ENCODE measurements around the gene AP1G2.

AP1G2 gene

GRCh38 chr14:23579739-23580138 lies 12.1 kb upstream of the AP1G2 start:
- Histone ChIP-seq H3K36me3 (ENCODE audit: insufficient read depth, low read length) (no peaks in the 10 kb centered on the region), H3K4me1 (ENCODE audit: control insufficient read depth, insufficient read depth, low read length, unreplicated experiment) (no peaks in the 10 kb centered on the region), H3K79me2 (ENCODE audit: control insufficient read depth, insufficient read depth, low read length, unreplicated experiment) (no peaks in the 10 kb centered on the region), H3K27ac (ENCODE audit: low read depth, low read length) (no peak overlapping the region), H3K4me3 (ENCODE audit: low read depth, low read length) (no peak overlapping the region), H2AFZ (ENCODE audit: low read length, unreplicated experiment) (no peak overlapping the region), H3K27me3 (ENCODE audit: insufficient read depth, low read length) (peaks cover 50% of the 10 kb centered on the region)

- Histone ChIP-seq H3K4me1 (ENCODE audit: control insufficient read depth, insufficient read depth, low read length, unreplicated experiment) (no peaks in the 10 kb centered on the region), H2AFZ (ENCODE audit: low read length, unreplicated experiment) (no peak overlapping the region), H3K79me2 (ENCODE audit: control insufficient read depth, insufficient read depth, low read length, unreplicated experiment) (no peaks in the 10 kb centered on the region), H3K27ac (ENCODE audit: low read depth, low read length) (no peak overlapping the region), H3K4me3 (ENCODE audit: low read depth, low read length) (no peak overlapping the region), H3K36me3 (ENCODE audit: insufficient read depth, low read length) (no peaks in the 10 kb centered on the region), H3K27me3 (ENCODE audit: insufficient read depth, low read length) (peaks cover 50% of the 10 kb centered on the region)
Measured at GRCh38 chr14:23579311-23579630, 11.7 kb upstream of the AP1G2 start.

GRCh38 chr14:23578560-23579310 lies 11.1 kb upstream of the AP1G2 start, which contains the start of gene JPH4:
Gene JPH4 (minus strand): TSS chr14:23578790. CDS start chr14:23577453, 1,337 bp downstream.
- Histone ChIP-seq H3K4me3 (ENCODE audit: low read depth, low read length) (peak within 1 kb of the TSS; percentile 55), H3K27ac (ENCODE audit: low read depth, low read length) (no peak within 1 kb of the TSS), H2AFZ (ENCODE audit: low read length, unreplicated experiment) (peak within 1 kb of the TSS; percentile 39)

GRCh38 chr14:23577710-23578392 lies 10.3 kb upstream of the AP1G2 start:
- peaks cover 44% of the 10 kb centered on the region for H3K27me3 ChIP-seq (ENCODE audit: insufficient read depth, low read length)
- no peak overlapping the region for H2AFZ ChIP-seq (ENCODE audit: low read length, unreplicated experiment)
- H3K4me3 ChIP-seq (ENCODE audit: low read depth, low read length): no peak overlapping the region; the same call in 1 of the 2 replicates
- no peaks in the 10 kb centered on the region for H3K4me1 ChIP-seq (ENCODE audit: control insufficient read depth, insufficient read depth, low read length, unreplicated experiment)
- H3K36me3 ChIP-seq (ENCODE audit: insufficient read depth, low read length): no peaks in the 10 kb centered on the region
- H3K27ac ChIP-seq (ENCODE audit: low read depth, low read length): no peak overlapping the region
- H3K79me2 ChIP-seq (ENCODE audit: control insufficient read depth, insufficient read depth, low read length, unreplicated experiment): no peaks in the 10 kb centered on the region

More at GRCh38 chr14:23578560-23579310, 11.1 kb upstream of the AP1G2 start, which contains the start of gene JPH4:
- Histone ChIP-seq H3K79me2 (ENCODE audit: control insufficient read depth, insufficient read depth, low read length, unreplicated experiment) (no peaks in the 10 kb centered on the region), H3K4me1 (ENCODE audit: control insufficient read depth, insufficient read depth, low read length, unreplicated experiment) (no peaks in the 10 kb centered on the region), H3K36me3 (ENCODE audit: insufficient read depth, low read length) (no peaks in the 10 kb centered on the region), H3K27me3 (ENCODE audit: insufficient read depth, low read length) (peaks cover 50% of the 10 kb centered on the region)

- Histone ChIP-seq H3K4me1 (ENCODE audit: control insufficient read depth, insufficient read depth, low read length, unreplicated experiment) (no peaks in the 10 kb centered on the region), H3K79me2 (ENCODE audit: control insufficient read depth, insufficient read depth, low read length, unreplicated experiment) (no peaks in the 10 kb centered on the region), H3K27ac (ENCODE audit: low read depth, low read length) (no peak overlapping the region), H3K4me3 (ENCODE audit: low read depth, low read length) (peak overlapping the region; percentile 63; the same call in 1 of the 2 replicates), H3K36me3 (ENCODE audit: insufficient read depth, low read length) (no peaks in the 10 kb centered on the region), H2AFZ (ENCODE audit: low read length, unreplicated experiment) (no peak overlapping the region), H3K27me3 (ENCODE audit: insufficient read depth, low read length) (peaks cover 41% of the 10 kb centered on the region)
Measured at GRCh38 chr14:23577004-23577681, 9.6 kb upstream of the AP1G2 start.

- Histone ChIP-seq H2AFZ (ENCODE audit: low read length, unreplicated experiment) (no peak overlapping the region), H3K79me2 (ENCODE audit: control insufficient read depth, insufficient read depth, low read length, unreplicated experiment) (no peaks in the 10 kb centered on the region), H3K4me1 (ENCODE audit: control insufficient read depth, insufficient read depth, low read length, unreplicated experiment) (peaks cover 3% of the 10 kb centered on the region), H3K27ac (ENCODE audit: low read depth, low read length) (no peak overlapping the region), H3K27me3 (ENCODE audit: insufficient read depth, low read length) (peaks cover 23% of the 10 kb centered on the region), H3K36me3 (ENCODE audit: insufficient read depth, low read length) (no peaks in the 10 kb centered on the region), H3K4me3 (ENCODE audit: low read depth, low read length) (no peak overlapping the region)
Measured at GRCh38 chr14:23573384-23574015, 5.9 kb upstream of the AP1G2 start.

GRCh38 chr14:23572836-23573235 lies 5.2 kb upstream of the AP1G2 start:
- Histone ChIP-seq H3K27me3 (ENCODE audit: insufficient read depth, low read length) (peaks cover 16% of the 10 kb centered on the region), H3K27ac (ENCODE audit: low read depth, low read length) (no peak overlapping the region), H2AFZ (ENCODE audit: low read length, unreplicated experiment) (no peak overlapping the region)

GRCh38 chr14:23572524-23572828 lies 4.9 kb upstream of the AP1G2 start:
- no peak overlapping the region for H3K4me3 ChIP-seq (ENCODE audit: low read depth, low read length)
- H3K79me2 ChIP-seq (ENCODE audit: control insufficient read depth, insufficient read depth, low read length, unreplicated experiment): no peaks in the 10 kb centered on the region
- no peak overlapping the region for H2AFZ ChIP-seq (ENCODE audit: low read length, unreplicated experiment)
- no peak overlapping the region for H3K27ac ChIP-seq (ENCODE audit: low read depth, low read length)
- H3K27me3 ChIP-seq (ENCODE audit: insufficient read depth, low read length): peaks cover 13% of the 10 kb centered on the region
- peaks cover 9% of the 10 kb centered on the region for H3K4me1 ChIP-seq (ENCODE audit: control insufficient read depth, insufficient read depth, low read length, unreplicated experiment)
- H3K36me3 ChIP-seq (ENCODE audit: insufficient read depth, low read length): no peaks in the 10 kb centered on the region

More at GRCh38 chr14:23572836-23573235, 5.2 kb upstream of the AP1G2 start:
- H3K79me2 ChIP-seq (ENCODE audit: control insufficient read depth, insufficient read depth, low read length, unreplicated experiment): no peaks in the 10 kb centered on the region
- H3K4me3 ChIP-seq (ENCODE audit: low read depth, low read length): no peak overlapping the region
- H3K36me3 ChIP-seq (ENCODE audit: insufficient read depth, low read length): no peaks in the 10 kb centered on the region
- H3K4me1 ChIP-seq (ENCODE audit: control insufficient read depth, insufficient read depth, low read length, unreplicated experiment): peaks cover 9% of the 10 kb centered on the region

GRCh38 chr14:23571701-23572523 lies 4.3 kb upstream of the AP1G2 start:
- Histone ChIP-seq H3K27ac (ENCODE audit: low read depth, low read length) (no peak overlapping the region), H3K4me1 (ENCODE audit: control insufficient read depth, insufficient read depth, low read length, unreplicated experiment) (peaks cover 9% of the 10 kb centered on the region), H2AFZ (ENCODE audit: low read length, unreplicated experiment) (no peak overlapping the region)

More at GRCh38 chr14:23571701-23572523, 4.3 kb upstream of the AP1G2 start:
- H3K79me2 ChIP-seq (ENCODE audit: control insufficient read depth, insufficient read depth, low read length, unreplicated experiment): no peaks in the 10 kb centered on the region
- no peak overlapping the region for H3K4me3 ChIP-seq (ENCODE audit: low read depth, low read length)
- no peaks in the 10 kb centered on the region for H3K36me3 ChIP-seq (ENCODE audit: insufficient read depth, low read length)
- peaks cover 7% of the 10 kb centered on the region for H3K27me3 ChIP-seq (ENCODE audit: insufficient read depth, low read length)
